ENCODE measurements around the gene SP110.
"Not testable (repeated sequence)": the region's sequence is repeated elsewhere in the genome, so short reads cannot be mapped to it uniquely, and the experiment has no call there.

SP110 gene

DNA sequence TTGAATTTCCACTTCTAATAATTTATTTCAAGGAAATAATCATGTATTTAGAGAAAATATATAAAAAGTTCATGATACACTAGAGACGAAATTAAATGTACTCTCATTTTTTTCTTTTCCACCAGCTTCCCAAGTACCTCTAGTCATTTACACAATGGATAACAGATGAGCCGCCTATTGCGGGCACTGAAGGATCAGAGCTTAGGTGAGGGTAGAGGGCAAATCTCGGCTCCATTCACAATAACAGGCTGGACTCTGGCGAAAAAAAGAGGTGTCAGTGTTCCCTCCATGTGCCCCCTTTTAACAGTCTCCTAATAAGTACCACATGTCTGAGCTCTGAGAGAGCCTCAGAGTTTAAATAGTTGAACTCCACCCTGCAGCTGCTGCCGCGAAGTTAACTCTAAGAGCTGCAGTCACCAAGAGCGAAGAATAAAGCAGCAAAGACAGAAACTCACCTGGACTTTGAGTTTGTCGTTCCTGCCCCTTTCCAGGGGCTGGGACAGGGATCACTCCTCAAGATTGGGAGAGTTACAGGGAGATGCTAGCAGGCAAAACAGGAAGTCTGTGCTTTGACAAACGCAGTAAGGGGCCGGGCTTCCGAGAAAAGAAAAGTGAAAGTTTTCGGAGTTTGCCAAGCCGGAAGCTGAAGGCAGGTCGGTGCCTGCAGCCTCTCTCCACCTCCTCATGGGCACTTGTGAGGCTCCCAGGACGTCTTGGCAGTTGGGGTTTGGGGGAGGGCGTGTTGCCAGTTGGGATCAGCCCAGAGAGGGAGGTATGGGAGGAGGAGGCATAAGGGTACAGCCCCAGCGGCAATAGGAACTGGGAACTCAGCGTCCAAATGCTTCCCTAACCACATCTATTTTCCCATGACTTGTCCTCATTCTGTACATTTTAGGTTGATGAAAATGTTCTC lies at the start of gene SP110:
Gene SP110, minus strand, starts transcription at position 566 of the 913 bp plus-strand sequence. CDS start 3,057 bp downstream, outside the sequence.
- DNase-seq (ENCODE audit: low read depth), result peak; percentile 99

DNA sequence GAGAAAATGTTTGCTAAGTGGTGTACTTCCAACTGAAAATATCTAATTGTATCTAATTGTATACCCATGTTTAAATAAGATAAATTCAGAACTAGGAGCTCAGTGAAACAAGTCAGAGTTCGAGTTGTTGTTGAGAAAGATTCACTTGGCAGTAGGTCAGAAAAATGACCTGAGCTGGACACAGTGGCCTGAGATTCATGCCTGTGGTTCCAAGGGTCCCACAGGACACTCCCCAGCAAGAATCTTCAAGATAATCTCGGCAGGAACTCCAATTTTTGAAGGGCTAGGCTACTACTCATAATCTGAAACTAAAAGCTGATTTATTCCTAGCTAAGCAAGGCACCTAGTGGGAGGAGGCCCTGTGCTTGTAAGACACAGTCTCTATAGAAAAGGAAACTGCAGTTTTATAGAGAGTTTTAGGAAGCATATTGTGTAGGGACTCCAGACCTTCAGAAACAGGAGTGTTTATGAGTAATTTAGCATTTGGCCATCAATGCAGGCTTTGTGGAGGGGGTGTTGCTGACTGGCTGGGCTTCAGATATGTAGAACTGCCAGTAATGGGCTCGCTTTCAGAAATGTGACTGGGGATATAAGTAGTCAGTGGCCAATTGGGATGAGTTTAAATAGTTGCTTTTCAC lies 48.9 kb upstream of the SP110 start:
- DNase-seq (ENCODE audit: low read depth), result peak; percentile 41

DNA sequence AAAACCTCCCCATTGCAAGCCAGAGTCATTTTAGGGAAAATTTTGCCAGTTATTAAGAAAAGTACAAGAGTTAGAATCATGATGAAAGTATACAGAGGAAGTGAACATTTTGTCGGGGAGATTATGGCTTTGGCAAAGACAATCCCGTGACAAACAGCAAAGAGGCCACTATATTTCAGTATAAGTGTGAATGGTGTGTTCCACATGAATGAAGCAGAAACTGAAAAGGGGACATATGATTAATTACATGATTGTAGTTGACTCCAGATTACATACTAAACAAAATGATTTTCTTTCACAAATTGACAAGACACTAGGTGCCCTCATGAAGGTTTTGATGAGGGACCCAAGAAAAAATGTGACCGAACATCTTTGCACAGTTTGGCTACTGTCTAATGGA lies 47.8 kb upstream of the SP110 start:
- no peak for DNase-seq (ENCODE audit: low read depth)

DNA sequence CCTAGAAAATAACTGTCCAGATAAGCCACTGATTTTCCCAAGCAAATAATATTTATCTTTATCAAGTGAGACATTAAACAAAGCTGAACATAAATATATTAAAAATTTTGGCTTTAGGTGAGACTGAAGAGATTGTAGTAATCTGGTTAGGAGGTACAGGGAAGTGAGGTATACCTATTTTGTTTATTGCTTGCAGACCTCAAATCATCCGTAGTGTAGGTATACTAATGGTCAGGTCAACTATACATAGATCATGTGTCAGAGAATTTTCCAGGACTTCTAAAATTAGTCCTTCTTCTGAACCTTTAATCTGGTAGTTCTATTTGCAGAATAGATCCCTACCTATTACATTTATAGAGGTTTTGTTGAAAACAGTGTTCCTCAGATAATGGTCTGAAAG lies 47.3 kb upstream of the SP110 start:
- DNase-seq (ENCODE audit: low read depth), result no peak

DNA sequence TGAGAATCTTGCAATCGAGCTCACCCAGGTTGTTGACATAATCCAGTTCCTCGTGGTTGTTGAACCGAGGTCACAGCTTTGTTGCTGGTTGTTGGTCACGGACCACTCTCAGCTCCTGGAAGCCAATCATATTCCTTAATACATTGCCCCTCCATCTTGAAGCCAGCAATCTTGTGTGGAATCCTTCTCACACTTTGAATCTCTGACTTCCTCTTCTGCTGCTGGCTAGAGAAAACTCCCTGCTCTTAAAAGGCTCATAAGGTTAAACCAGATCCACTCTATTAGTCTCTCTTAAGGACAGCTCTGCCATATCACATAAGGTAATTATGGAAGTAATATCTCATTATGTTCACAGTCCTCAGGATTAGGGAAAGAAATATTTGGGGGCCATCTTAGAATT lies 46.9 kb upstream of the SP110 start:
- peak; percentile 50 for DNase-seq (ENCODE audit: low read depth)

DNA sequence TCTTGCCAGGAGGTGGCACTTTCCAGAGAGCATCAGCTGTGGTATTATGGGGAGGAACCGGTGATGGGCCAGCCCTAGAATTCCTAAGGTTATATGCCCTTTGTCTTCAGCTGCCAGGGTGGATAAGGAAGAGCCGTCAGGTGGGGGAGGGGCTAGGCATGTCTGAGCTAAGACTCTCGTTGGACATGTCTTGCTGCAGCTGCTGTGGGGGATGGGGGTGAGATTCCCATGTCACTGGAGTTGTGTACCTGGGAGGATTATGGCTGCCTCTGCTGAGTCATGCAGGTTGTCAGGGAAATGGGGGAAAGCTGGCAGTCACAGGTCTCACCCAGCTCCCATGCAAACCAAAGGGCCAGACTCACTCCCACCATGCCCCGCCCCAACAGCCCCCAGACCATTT lies 45.2 kb upstream of the SP110 start:
- not testable (repeated sequence) for DNase-seq (ENCODE audit: low read depth)

DNA sequence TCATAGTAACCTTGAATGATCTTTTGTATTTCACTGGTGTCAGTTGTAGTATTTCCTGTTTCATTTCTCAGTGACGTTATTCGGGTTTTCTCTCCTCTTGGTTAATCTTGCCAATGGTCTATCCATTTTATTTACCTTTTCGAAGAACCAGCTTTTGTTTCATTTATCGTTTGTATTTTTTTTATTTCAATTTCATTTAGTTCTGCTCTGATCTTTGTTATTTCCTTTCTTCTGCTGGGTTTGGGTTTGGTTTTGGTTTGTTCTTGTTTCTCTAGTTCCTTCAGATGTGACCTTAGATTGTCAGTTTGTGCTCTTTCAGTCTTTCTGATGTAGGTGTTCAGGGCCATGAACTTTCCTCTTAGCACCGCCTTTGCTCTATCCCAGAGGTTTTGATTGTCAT lies 42.5 kb upstream of the SP110 start:
- DNase-seq (ENCODE audit: low read depth), result no peak

DNA sequence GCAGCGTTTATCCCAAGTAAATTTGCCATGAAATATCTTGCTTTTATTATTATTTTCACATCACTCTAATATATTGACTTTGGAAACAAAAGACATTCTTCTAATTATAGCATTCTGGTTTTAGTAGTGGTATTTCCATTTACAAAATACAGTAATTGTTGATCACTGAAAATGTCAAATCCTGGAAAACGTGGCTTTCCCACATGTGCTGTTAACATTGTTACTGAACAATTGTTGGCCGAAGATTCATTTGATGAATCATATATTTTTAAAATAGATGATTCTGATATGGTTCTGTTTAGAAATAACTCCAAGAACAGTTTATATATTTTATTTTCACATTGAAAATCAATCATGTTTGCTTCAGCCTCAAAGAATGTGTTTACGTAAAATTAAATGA lies 38.7 kb upstream of the SP110 start:
- no peak for DNase-seq (ENCODE audit: low read depth)

DNA sequence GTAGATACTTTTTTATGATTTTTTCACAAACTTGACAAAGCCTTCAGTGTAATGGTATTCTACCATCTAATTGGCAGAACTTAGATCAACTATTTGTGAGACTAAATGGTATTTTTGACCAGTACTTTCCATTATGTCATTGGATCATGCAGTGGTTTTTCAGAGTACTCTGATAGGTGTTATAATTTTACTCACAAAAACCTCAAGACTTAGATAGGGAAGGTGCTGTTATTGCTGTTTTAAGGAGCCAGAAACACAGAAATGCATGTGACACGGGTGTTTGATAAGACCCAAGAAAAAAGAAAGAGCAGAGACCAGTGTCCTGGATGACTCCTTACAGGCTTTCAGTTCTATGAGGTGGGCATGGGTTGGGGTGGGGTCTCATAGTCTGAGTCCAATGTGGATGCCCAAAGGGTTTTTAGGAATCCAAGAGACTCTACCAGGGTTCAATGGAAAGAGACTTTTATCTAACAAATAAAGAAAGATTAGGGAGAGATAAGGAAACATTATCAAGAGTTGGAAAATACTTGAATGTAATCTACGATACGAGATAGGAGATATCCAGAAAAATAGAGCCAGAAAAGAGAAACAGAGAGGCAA lies 37.0 kb upstream of the SP110 start:
- DNase-seq (ENCODE audit: low read depth), result no peak

DNA sequence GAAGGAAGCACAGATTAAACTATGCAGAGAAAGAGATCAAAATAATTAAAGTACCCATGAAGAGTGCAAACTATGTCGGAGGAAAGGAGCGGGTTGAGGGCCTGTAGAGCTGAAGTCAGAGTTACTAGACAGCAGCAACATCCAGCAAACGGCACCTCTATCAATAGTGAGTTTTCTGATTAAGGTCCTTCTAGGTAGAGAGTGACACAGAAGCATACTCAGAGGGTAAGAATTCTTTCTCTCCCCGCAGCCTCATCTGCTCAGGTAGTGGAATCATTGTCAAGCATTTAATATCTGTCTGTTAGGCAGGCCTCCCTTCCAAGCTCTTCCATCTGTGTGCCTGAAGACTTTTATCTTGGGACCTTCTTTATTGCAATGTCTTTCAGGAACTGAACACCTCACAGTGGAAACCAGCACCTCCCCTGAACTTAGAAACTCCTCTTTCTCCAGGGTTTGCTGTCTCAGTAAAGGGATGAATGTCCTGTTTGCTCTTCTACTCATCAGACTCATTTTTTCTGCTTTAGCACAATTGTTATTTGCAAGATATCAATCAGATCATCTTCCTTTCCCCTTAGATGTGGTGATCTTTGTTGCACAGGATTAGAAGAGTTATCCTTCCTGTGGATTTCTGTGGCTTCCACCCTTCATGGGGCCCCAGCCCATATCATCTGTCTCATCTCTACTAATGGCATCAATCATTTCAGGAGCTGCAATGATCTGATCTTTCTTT lies 34.5 kb upstream of the SP110 start:
- DNase-seq (ENCODE audit: low read depth), result no peak

DNA sequence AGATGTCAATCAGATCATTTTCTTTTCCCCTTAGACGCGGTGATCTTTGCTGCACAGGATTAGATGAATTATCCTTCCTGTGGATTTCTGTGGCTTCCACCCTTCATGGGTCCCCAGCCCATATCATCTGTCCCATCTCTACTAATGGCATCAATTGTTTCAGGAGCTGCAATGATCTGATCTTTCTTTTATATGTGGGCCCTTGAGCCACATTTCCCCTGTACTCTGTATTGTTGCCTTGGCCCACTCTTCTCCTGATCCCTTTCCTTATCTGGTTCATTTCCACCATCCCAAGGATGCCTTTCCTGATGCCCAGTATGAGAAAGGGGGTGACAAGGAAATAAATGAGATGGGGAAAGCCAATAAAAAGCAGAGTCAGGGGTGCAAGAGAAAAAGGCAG lies 30.4 kb upstream of the SP110 start:
- no peak for DNase-seq (ENCODE audit: low read depth)

DNA sequence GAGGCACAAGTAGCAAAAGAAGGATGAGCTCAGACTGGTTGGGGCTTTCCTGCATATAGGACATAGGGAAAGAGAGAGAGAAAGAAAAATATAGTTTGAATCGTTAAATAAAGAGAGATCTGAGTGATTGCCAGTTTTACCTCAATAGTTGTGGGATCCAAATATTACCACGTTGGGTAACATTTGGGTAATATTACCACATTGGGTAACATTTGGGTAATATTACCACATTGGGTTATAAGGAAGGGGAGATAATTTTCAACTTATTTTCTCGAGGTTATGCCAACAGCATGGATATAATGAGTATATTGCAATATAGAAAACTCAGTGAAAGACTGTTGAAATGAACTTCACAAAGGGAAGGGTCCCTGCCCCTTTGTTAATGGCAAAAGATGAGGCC lies 26.4 kb upstream of the SP110 start:
- DNase-seq (ENCODE audit: low read depth), result no peak

DNA sequence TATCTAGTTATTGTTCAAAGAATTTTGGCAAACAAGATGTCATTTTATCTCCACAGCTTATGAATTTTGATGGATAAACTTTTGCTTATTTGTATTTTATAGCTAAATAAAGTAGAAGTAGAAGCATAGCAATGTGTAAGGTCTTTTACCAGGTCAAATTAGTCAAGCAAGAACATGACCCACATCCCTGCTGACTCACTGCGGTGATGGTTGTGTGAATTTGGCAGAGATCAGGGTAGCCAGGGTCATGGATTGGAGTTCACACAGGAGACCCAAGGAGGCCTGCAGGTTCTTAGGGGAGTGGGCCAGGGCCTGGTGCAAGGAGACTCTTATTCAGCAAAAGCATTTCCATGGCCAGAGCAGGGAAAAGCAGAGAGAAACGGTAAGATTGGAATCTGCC lies 24.4 kb upstream of the SP110 start:
- DNase-seq (ENCODE audit: low read depth), result no peak

DNA sequence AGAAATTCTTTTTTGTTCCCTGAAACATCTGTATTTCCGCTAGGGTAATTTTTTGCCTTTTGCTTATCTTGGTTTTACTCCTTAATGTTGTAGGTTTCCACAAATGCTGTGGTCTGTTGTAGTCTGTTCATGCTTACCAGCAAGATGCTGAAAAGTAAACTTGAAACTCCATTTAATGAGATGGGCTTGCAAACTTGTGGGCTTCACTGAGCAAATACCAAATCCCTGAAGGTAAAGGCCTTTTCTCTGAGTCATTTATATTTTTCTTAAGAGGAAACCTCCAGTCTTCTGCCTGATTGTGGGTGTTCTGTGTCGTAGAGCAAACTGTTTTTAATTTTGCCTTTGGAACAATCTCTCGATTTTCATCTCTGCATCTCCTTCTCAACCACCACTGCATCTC lies 15.1 kb upstream of the SP110 start:
- DNase-seq (ENCODE audit: low read depth), result peak; percentile 61

DNA sequence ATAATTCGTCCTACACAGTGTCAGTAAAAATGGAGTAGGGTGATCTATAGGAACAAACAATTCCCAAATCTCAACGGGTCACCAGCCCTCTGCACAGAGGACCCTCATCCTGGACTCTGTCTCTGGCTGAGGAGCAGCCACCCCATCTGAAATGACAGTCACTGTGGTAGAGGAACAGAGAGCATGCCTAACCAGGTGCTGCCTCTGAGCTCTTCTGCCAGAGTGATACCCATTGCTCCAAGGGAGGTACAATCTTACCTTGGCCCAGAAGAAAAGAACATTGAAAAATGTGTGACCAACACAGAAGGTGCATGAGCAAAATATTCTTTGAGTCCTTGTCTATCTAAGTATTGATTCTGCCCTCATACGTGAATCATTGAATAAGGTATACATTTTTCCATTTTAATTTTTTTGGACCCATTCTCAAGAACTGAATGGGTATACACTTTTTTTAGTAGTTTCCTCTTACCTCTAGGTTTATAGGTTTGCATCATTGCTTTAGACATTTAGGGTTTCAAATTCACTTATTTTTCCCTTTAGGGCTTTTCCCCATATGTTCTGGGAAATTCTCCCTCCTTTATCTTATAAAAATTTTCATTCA lies 14.4 kb upstream of the SP110 start:
- no peak for DNase-seq (ENCODE audit: low read depth)

DNA sequence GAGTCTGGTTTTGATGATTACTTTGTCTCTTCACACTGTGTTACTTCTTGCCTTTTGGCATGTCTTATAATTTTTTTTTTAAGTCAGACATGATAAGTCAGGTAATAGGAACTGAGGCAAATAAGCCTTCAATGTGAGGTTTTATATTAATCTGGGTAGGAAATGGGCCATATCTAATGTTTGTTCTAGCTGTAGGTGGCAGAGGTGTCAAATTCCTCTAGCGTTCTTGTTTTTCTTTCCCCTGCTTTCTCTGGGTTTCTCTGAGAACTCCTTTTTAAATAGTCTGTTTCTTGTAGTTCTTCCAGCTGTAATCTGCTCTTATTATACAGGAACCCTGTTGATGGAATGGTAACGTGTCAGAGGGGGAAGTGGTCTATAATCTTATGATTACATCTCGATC lies 11.5 kb upstream of the SP110 start:
- DNase-seq (ENCODE audit: low read depth), result no peak

DNA sequence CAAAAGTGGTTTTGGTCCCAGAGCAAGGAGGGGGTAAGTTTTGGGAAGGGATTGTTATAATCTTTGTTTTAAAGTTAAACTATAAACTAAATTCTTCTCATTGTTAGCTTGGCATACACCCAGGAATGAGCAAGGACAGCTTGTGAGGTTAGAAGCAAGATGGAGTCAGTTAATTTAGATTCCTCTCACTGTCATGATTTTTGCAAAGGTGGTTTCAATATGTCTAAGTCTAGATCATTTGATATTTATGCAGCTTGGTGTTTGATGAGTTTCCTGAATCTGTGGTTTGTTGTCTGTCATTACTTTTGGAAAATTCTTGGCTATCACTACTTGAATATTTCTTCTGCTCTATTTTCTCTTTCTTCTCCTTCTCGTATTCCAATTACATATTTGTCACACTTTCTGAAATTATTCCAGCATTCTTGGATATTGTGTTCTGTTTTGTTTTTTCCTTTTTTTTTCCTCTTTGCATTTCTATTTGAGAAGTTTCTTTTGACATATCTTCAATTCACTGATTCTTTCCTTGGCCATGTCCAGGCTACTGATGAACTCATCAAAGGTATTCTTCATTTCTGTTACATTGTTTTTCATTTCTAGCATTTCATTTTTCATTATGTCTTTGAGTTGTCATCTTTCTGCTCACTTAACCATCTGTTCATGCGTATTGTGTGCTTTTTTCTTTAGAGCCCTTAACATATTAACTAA lies 10.9 kb upstream of the SP110 start:
- no peak for DNase-seq (ENCODE audit: low read depth)

DNA sequence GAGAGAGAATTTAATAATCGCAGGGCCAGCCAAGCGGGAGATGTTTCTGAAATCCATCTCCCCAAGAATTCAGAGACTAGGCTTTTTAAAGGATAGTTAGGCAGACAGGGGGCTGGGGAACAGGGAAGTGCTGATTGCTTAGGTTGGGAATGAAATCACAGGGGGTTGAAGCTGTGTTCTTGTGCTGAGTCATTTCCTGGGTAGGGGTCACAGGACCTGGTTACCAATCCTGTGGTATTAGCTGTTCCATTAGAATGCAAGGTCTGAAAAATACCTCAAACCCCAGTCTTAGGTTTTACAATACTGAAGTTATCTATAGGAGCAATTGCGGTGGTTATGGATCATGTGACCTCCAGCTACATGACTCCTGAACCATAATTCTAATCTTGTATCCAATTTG lies 10.3 kb upstream of the SP110 start:
- DNase-seq (ENCODE audit: low read depth), result peak; percentile 84

DNA sequence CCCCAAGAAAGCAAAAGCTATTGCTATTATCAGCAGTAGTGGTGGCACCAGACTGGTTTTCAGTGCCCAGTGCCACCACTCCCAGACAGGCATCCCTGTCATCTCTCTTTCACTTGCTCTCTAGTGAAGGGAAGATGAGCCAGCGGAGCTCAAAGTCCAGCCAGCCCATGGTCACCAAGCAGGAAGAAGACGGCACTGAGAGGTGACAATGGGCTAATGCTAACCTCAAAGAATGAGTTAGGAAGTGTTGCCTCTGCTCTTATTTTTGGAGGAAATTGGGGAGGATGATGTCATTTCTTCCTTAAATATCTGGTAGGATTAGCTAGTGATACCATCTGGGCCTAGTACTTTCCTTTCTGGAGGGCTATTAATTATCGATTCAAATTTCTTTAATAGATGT lies 7.4 kb upstream of the SP110 start:
- no peak for DNase-seq (ENCODE audit: low read depth)

DNA sequence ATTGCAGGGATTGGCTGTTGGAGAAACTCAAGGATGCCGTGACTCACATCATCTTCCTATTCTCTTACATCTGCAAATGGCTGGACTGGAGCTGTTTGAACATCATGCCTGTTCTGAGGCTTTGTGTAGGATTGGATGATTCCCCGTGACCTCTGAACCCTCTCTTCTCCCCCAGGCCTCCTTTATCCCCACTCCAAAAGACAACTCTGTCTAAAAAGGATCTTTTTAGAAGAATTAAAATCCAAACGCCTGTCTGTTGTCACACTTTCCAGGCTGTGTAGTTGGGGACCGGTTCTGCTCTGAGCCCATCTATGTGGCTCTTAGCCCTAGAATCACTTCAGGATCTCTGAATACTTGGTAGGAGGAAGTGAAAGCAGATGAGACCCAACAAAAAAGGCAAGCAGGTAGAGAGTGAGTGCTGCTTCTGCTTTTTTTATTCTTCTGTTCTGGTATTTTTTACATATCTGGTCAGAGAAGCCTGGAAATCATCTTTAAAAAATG lies 6.3 kb upstream of the SP110 start:
- DNase-seq (ENCODE audit: low read depth), result no peak

DNA sequence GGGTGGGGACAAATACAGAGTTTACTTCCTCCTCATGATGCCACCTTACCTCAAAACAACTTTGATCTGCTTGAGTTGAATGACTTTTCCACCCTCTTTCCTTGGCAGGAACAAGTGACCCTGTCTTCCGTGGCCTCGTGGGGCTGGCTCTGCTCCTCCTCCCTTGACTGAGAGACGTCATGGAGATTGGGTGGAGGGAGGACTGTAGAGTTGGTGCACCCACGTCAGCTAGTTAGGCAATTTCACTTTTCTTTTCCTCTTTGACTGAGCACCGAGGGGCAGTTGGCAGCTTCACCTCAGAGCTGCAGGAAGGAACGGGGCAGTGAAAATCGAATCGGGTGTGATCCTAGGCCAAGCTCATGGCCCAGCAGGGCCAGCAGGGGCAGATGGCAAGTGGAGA lies 5.7 kb upstream of the SP110 start, which contains the start of gene SP140:
Gene SP140, plus strand, starts transcription at position 251 of the 400 bp plus-strand sequence. Its CDS starts 109 bp downstream, at position 360.
- no peak for DNase-seq (ENCODE audit: low read depth)
